Upper lobe of right lung (tissue), 1 donor: Measurements from ENCODE around the gene TGFBRAP1. TPM values are rescaled to one million over a fixed set of nuclear protein-coding genes. Genes with fewer than 3 reads are reported as not detected.

Experiments
- ATAC-seq: fragments of 200-7000 bp; cut with Tn5 transposase; one replicate; pipeline ENCODE4 v1.9.1; 2020; ENCODE audit warnings: mild to moderate bottlenecking, moderate library complexity
- DNase-seq: peaks from one replicate; pipeline ENCODE4 v3.0.0-alpha.2; 2020
- H3K27ac ChIP-seq: fragments of 200-600 bp; one replicate; pipeline ENCODE4 v1.8.0; 2022
- H3K27me3 ChIP-seq: fragments of 200-600 bp; one replicate; pipeline ENCODE4 v1.8.0; 2022; ENCODE audit warnings: mild to moderate bottlenecking
- H3K36me3 ChIP-seq: fragments of 200-600 bp; one replicate; pipeline ENCODE4 v1.8.0; 2022
- H3K4me1 ChIP-seq: fragments of 200-600 bp; one replicate; pipeline ENCODE4 v1.8.0; 2022
- H3K4me3 ChIP-seq: fragments of 200-600 bp; one replicate; pipeline ENCODE4 v1.8.0; 2022; ENCODE audit warnings: mild to moderate bottlenecking
- H3K9me3 ChIP-seq: fragments of 200-600 bp; one replicate; pipeline ENCODE4 v1.8.0; 2022
- intact Hi-C: fragments of 100-400 bp; cut with DNase I; formaldehyde crosslinking; loops from one replicate; pipeline ENCODE4 v1.11.0; 2022
- total RNA-seq: library from RNA; stranded (reverse); fragmentation: NEBNext Ultra II Directional; extraction: Animal tissue kit (Norgen Biotek cat#: 25700); gene quantifications from one replicate; pipeline ENCODE4 v1.2.1, GENCODE V29; 2021
- TF ChIP-seq, protein P1 (sequence below): fragments of 200-600 bp; IDR thresholded peaks from one replicate; pipeline ENCODE4 v1.8.0; 2022; ENCODE audit warnings: antibody characterized with exemption
- donor health status: DM: no; HTN: yes; CAD: no; lungs with severe emphysema.

Gene TGFBRAP1
- total RNA-seq, 1 donor from 2014 or later = 22.9 TPM

DNA sequence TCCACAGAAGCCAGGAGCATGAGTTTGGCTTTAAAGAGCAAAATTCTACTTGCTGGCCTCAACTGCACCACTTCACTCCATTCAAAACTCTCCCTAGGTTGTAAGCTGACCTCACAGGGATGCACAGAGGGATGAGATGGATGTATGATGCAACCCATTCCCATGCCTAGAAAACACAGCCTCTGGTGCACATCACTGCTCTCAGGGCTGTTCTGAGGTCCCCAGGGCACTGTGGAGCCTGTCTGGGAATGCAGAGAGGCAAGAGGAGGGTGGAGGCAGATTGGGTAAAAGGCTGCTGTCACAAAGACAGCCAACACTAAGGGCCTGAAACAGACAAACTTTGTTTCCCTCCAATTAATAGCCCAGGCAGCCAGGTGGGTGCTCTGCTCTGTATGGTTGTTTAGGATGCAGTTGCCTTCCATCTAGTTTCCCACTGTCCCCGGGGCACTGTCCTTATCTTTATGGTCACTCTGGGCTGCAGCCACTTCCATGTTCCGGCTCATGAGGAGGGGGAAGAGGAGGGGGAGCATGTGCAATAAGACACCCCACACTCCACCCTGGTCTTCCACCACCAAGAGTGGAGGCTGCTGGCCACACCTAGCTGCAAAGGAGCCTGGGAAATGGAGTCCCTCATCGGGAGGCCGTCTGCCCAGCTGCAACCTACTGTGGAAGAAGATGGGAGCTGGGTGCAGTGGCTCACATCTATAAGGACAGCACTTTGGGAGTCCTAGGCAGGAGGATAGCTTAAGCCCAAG, 81.0 kb downstream of the TGFBRAP1 start:
- no peaks in the 10 kb centered on the region for H3K4me1 ChIP-seq
- intact Hi-C loops = no loop called here
- no peak overlapping the region for H3K27ac ChIP-seq
- no peaks in the 10 kb centered on the region for H3K9me3 ChIP-seq
- DNase-seq (no peak), ATAC-seq (no peak)
- H3K4me3 ChIP-seq = no peak overlapping the region
- TF ChIP-seq, protein P1, sequence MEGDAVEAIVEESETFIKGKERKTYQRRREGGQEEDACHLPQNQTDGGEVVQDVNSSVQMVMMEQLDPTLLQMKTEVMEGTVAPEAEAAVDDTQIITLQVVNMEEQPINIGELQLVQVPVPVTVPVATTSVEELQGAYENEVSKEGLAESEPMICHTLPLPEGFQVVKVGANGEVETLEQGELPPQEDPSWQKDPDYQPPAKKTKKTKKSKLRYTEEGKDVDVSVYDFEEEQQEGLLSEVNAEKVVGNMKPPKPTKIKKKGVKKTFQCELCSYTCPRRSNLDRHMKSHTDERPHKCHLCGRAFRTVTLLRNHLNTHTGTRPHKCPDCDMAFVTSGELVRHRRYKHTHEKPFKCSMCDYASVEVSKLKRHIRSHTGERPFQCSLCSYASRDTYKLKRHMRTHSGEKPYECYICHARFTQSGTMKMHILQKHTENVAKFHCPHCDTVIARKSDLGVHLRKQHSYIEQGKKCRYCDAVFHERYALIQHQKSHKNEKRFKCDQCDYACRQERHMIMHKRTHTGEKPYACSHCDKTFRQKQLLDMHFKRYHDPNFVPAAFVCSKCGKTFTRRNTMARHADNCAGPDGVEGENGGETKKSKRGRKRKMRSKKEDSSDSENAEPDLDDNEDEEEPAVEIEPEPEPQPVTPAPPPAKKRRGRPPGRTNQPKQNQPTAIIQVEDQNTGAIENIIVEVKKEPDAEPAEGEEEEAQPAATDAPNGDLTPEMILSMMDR = no peak
- no peaks in the 10 kb centered on the region for H3K27me3 ChIP-seq
- no peaks in the 10 kb centered on the region for H3K36me3 ChIP-seq

DNA sequence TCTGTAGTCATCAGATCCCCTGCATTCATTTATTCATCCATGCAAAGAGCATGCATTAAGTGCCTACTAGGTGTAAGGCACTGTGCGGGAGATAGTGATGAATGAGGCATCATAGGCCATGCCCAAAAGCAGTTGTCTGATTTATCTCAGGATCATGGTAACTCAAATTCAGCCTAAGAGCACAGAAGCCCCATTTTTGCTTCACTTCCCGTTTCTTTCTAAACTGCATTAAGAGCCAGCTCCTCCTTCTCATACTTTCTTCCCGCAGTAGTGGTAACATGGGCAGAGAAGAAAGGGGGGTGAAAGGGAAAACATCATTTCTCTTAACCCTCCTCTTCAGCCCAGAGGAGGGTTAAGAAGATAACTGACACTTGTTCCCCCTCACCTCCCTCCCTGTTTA, 85.1 kb downstream of the TGFBRAP1 start:
- Histone ChIP-seq H3K27ac (no peak overlapping the region), H3K9me3 (no peaks in the 10 kb centered on the region), H3K27me3 (no peaks in the 10 kb centered on the region), H3K36me3 (no peaks in the 10 kb centered on the region), H3K4me3 (no peak overlapping the region), H3K4me1 (no peaks in the 10 kb centered on the region)
- ATAC-seq (no peak), DNase-seq (no peak)
- intact Hi-C loops = no loop called here
- TF ChIP-seq, protein P1 = no peak

DNA sequence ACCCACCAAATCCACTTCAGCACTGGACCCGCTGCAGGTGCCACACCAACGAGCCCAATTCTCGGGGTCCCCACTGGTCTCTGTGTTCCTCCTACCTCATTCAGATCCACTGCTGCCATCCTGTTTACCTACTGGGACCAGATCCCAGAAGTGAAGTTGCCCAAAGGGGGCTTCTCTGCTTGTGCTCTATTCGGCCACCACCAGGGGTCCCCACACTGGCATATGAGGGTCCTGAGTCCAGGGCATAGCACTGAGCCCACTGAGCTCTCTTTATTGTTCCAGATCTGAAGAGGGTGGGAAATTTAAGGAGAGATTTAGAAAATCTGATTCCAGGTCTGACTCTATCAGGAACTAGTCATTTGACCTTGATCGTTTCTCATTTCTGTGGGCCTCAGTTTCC, 85.6 kb downstream of the TGFBRAP1 start:
- H3K4me1 ChIP-seq = no peaks in the 10 kb centered on the region
- no peaks in the 10 kb centered on the region for H3K9me3 ChIP-seq
- TF ChIP-seq, protein P1 = no peak
- intact Hi-C loops = no loop called here
- ATAC-seq (no peak), DNase-seq (no peak)
- no peaks in the 10 kb centered on the region for H3K36me3 ChIP-seq
- no peaks in the 10 kb centered on the region for H3K27me3 ChIP-seq
- H3K4me3 ChIP-seq = no peak overlapping the region
- no peak overlapping the region for H3K27ac ChIP-seq

DNA sequence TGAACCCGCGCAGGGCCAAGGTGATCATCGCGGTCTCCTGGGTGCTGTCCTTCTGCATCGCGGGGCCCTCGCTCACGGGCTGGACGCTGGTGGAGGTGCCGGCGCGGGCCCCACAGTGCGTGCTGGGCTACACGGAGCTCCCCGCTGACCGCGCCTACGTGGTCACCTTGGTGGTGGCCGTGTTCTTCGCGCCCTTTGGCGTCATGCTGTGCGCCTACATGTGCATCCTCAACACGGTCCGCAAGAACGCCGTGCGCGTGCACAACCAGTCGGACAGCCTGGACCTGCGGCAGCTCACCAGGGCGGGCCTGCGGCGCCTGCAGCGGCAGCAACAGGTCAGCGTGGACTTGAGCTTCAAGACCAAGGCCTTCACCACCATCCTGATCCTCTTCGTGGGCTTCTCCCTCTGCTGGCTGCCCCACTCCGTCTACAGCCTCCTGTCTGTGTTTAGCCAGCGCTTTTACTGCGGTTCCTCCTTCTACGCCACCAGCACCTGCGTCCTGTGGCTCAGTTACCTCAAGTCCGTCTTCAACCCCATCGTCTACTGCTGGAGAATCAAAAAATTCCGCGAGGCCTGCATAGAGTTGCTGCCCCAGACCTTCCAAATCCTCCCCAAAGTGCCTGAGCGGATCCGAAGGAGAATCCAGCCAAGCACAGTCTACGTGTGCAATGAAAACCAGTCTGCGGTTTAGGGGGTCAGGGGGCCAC, 87.1 kb downstream of the TGFBRAP1 start:
- TF ChIP-seq, protein P1 = no peak
- no peaks in the 10 kb centered on the region for H3K9me3 ChIP-seq

DNA sequence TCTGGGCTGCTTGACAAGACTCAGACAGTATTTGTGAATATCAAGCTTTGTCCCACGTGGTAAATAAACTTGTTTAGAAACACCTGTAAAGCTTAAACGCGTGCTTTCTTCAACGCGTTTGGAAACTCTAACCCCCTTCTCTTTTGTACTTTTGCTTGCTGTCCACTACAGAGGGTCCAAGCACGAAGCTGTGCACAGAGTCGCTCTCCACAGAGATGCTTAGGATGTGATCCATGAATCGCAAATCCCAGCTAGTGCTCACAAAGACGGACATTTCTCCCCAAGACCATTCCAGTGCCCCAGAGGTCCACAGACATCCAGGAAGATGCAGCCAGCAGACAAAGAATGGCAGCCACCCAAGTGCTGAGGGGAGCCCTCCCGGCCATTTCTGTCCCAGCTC, 88.1 kb downstream of the TGFBRAP1 start, which contains the start of gene GPR45:
Gene GPR45, plus strand, starts transcription at position 301 of the 400 bp plus-strand sequence. CDS start 116 bp downstream, outside the sequence.
- TF ChIP-seq, protein P1 = no peak
- Histone ChIP-seq H3K36me3 (no peaks in the 10 kb centered on the region), H3K9me3 (no peaks in the 10 kb centered on the region), H3K27me3 (peaks cover under 1% of the 10 kb centered on the region), H3K4me3 (no peak within 1 kb of the TSS), H3K4me1 (peaks cover 4% of the 10 kb centered on the region), H3K27ac (no peak within 1 kb of the TSS)
- DNase-seq (no peak), ATAC-seq (no peak)
- intact Hi-C loops = no loop called here

More for the DNA sequence above, 87.1 kb downstream of the TGFBRAP1 start:
- Histone ChIP-seq H3K36me3 (no peaks in the 10 kb centered on the region), H3K27me3 (no peaks in the 10 kb centered on the region), H3K4me3 (no peak overlapping the region), H3K27ac (no peak overlapping the region), H3K4me1 (peaks cover 4% of the 10 kb centered on the region)
- intact Hi-C loops = no loop called here
- ATAC-seq (peak; percentile 13), DNase-seq (no peak)
